Prostate gland (tissue), 2 donors: ENCODE results near the gene UPK2.
"Not testable (repeated sequence)": the region's sequence is repeated elsewhere in the genome, so short reads cannot be mapped to it uniquely, and the experiment has no call there.

Source experiments
- POLR2A ChIP-seq: fragments of 450-650 bp; IDR thresholded peaks from one replicate; pipeline ENCODE4 v1.6.1; 2016; ENCODE audit warnings: antibody characterized with exemption, mild to moderate bottlenecking
- POLR2AphosphoS5 ChIP-seq: sonication (generic); formaldehyde crosslinking; IDR thresholded peaks from one replicate; pipeline ENCODE4 v1.6.1; 2017; ENCODE audit warnings: antibody characterized with exemption
- TF ChIP-seq, protein P1 (sequence below), 4 experiments: fragments of 200-600 bp in 2 of 4; fragments of 450-650 bp in 2 of 4; sonication (generic) in 2 of 4; IDR thresholded peaks; 1 replicate in 3 of 4; 2 replicates in 1 of 4; pipeline ENCODE4 v1.5.1; 2016 to 2019; ENCODE audit warnings: antibody characterized with exemption in 4 of 4, mild to moderate bottlenecking in 2 of 4, moderate library complexity in 2 of 4

DNA sequence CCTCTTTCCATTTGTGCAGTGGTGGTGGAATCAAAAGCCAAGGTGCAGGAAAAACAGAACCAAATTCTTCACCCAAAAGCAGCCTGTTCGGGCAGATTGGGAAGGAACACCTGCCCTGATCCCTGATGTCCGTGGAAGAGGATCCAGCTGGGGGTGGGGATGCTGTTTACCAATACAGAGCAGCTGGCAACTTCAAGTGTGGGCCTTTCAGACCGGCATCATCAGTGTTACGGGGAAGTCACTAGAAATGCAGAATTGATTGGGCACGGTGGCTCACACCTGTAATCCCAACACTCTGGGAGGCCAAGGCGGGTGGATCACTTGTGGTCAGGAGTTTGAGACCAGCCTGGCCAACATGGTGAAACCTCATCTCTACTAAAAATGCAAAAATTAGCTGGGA is 2.1 kb upstream of the UPK2 start:
- TF ChIP-seq, protein P1, sequence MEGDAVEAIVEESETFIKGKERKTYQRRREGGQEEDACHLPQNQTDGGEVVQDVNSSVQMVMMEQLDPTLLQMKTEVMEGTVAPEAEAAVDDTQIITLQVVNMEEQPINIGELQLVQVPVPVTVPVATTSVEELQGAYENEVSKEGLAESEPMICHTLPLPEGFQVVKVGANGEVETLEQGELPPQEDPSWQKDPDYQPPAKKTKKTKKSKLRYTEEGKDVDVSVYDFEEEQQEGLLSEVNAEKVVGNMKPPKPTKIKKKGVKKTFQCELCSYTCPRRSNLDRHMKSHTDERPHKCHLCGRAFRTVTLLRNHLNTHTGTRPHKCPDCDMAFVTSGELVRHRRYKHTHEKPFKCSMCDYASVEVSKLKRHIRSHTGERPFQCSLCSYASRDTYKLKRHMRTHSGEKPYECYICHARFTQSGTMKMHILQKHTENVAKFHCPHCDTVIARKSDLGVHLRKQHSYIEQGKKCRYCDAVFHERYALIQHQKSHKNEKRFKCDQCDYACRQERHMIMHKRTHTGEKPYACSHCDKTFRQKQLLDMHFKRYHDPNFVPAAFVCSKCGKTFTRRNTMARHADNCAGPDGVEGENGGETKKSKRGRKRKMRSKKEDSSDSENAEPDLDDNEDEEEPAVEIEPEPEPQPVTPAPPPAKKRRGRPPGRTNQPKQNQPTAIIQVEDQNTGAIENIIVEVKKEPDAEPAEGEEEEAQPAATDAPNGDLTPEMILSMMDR (IDR thresholded peaks at IDR 0.05) = not testable (repeated sequence)
- not testable (repeated sequence) for TF ChIP-seq POLR2A, POLR2AphosphoS5
